SIG-M5 treated with dmso at 0.1 percent for 504 hours (cell line): Measurements from ENCODE around the gene TCF7L2.

ENCODE experiments used
- DNase-seq: peaks from one replicate; lab custom pipeline; 2025; ENCODE audit not compliant: unreplicated experiment; lab: John Stamatoyannopoulos, UW

Gene TCF7L2

GRCh38 chr10:113115556-113115955 lies 165.5 kb downstream of the TCF7L2 start:
- no peak for DNase-seq

- DNase-seq: no peak
These were observed 168.8 kb downstream of the TCF7L2 start for GRCh38 chr10:113118882-113119281.

- no peak for DNase-seq
These were observed 169.8 kb downstream of the TCF7L2 start for GRCh38 chr10:113119801-113120200.

DNA sequence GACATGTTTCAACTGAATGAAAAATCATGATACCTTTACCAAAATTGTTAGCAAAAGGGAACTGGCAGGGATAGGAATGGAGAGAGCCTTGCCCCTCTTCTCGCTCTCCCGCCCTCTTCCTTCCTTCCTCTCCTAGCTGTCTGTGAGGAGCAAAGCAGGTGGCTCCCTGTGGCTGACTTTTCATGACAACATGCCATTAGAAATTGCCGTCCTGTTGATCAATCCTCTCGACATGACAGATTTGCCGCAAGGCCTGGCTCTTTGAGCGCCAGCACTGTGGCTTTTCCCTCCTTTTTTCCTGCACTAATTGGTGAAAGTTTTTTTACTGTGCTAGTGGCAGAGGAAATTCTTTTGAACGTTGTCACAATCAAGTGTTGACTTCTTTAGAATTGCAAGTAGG lies 171.1 kb downstream of the TCF7L2 start:
- no peak for DNase-seq

DNA sequence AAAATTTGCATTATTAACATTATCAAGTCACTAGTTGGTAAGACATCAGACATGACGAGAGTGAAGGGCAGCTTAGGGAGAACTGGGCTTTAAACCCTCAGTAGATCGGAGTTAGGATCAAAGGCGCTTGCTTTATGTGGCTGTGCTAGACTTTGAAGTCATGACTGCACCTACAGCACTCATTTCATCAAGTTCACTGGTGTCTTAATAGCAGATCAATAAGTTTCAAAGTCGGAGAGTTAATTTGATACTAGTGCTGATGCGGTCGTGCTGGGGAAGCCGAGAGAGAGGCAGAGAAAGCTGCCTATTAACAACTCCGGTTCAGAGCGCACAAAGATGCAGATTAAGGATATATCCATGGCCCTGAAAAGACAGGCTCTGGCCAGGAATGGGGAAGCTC lies 172.9 kb downstream of the TCF7L2 start:
- DNase-seq: no peak

- no peak for DNase-seq
These were observed 174.7 kb downstream of the TCF7L2 start for GRCh38 chr10:113124724-113125123.

GRCh38 chr10:113125612-113126011 lies 175.6 kb downstream of the TCF7L2 start:
- no peak for DNase-seq

GRCh38 chr10:113126229-113127201 lies 176.5 kb downstream of the TCF7L2 start:
- DNase-seq: peak; percentile 21

DNA sequence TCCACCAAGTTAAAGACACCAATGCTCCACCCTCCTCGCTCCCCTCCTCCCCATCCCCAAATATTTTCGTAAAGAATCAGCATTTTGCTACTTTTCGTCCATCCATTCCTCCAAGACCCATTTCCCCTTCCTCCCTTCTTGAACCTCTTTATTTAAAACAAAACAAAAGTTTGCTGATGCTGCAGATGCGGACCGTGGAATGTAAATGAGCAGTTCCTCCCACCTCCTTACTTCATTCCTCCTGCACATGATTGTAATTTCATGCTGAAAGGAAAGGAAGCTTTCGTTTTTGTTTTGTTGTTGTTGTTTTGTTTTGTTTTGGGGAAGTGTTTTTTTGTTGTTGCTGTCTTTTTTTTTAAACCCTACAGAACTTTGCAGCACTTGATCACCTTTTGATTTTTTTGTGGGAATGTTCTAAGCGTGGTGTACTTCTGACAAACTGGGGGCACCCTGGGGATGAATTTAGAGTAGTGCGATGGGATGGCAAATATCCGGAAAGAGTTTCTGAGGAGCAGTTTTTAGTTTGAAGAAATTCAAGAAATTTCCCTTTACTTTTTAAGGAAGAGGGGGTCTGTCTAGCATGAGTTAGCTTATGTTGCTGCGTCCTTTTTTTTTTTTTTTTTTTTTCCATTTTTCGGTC lies 177.3 kb downstream of the TCF7L2 start:
- DNase-seq: no peak

- DNase-seq: no peak
These were observed 177.8 kb downstream of the TCF7L2 start for GRCh38 chr10:113127901-113128283.

- no peak for DNase-seq
These were observed 178.5 kb downstream of the TCF7L2 start for GRCh38 chr10:113128450-113129070.

DNA sequence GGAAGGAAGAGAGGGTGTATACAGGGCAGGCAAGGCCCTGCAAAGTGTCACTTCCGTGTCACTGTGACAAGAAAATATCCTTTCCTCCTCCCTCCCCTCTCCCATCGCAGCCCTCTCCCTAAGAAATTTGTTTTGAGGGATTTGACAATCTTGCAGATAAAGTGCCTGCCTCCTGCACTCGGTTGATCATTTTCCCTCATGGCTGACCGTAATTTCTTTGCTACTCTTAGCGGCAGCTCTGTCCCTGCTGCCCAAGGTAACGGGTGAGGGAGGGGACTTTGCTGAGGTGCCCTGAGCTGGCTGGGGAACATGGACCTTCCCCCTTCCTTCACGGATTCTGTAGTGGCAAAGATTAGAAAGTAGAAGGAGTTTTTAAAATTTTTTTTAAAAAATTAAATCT lies 179.1 kb downstream of the TCF7L2 start:
- no peak for DNase-seq

DNA sequence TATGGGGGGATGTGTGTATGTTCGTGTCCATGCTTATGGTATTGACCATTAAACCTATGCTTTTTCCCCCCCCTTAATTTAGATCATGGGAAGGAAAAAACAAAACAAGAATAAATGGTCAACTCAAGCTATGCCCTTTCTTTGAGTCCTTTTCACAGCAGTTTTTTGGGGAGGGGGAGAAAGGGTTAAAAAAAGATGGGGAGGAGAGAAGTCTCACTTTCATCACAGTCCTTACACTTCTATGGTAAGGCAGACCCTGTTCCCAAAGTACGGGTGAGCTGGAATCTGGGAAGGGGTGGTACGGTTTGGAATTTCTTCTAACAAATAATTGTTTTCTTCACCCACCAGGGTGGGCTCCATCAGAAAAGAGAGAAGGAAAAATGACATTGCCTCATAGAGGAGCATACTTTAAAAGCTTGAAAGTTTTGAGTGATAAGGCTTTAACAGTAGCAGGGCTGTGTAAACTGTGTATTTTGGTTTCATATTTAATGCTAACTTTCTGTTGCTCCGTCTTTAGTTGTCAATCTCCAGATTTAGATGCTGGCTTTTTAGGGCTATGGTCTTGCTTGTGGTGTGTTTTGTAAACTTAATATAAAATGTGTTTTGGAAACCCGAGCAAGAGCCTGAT lies 180.1 kb downstream of the TCF7L2 start:
- DNase-seq: no peak

DNA sequence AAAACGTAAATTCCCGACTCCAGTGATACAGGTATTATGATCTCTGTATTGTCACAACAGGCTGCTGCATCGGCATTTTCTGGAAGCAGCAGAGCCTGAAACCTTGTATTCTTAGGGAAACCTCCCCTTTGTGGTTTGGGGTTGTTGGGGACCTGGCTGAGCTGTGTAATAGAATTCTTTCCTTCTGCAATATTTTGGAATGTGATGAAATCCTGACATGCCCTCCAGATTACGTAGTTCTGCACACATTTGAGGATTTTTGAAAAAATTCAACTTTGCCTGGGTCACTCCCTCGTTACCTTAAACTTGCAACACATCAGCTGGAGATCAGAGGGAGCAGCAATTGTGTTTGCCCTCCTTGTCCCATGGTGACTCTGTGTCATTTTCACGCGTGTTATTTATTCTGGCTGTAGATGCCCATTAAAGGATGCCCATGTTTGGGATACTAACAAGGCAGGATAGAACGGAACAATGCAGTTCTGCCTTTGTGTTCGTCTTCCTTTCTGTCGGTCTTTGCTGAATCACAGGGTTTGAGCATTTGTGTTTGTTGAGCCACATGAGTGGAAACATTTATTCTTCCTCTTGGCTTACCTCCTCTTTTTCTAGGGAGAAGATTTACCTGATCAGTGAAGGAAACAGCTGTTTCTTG lies 181.7 kb downstream of the TCF7L2 start:
- DNase-seq: no peak

DNA sequence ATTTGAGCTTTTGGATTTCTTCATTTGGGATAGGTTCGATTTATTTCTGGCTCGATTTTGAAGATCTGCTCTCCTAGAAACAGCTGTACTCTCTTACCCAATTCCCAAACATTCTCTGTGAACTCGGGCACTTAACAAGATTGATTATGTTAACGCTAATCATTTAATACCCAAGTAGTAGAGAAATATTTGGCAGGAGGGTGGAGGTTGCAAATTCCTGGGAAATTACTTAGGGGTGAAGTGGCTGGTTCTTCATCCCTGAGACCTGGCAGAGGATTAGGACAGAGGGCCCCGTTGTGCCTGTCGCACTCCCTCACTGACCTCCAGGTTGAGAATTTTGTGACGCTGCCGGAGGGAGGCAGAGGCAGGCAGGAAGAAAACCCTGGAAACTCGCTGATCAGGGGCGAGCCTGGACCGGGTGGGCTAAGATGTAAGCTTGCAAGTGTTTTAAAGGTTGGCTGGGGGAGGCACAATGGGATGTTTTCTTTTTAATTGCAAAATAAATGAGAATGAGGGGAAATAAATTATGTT lies 182.6 kb downstream of the TCF7L2 start:
- DNase-seq: no peak

- no peak for DNase-seq
These were observed 183.6 kb downstream of the TCF7L2 start for GRCh38 chr10:113133497-113134115.

DNA sequence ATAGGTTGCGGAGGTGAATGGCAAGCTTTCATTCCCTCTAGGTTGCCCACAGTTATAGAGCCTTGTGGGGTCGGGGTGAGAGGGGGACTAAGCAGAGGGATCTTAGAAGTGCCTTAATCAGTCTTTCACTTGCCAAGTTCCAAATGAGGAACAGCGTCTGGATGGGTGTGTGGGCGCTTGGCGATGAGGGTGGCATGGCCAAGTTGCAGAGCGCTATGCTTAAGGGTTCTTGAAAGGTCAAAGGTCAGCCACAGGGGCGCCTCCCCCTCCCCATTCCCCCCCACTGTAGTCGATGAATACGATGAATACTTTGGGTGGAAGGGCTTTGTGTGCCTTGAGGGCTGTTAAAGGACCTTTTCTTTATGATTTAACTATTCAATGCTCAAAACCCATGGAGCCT lies 185.0 kb downstream of the TCF7L2 start:
- DNase-seq: no peak

DNA sequence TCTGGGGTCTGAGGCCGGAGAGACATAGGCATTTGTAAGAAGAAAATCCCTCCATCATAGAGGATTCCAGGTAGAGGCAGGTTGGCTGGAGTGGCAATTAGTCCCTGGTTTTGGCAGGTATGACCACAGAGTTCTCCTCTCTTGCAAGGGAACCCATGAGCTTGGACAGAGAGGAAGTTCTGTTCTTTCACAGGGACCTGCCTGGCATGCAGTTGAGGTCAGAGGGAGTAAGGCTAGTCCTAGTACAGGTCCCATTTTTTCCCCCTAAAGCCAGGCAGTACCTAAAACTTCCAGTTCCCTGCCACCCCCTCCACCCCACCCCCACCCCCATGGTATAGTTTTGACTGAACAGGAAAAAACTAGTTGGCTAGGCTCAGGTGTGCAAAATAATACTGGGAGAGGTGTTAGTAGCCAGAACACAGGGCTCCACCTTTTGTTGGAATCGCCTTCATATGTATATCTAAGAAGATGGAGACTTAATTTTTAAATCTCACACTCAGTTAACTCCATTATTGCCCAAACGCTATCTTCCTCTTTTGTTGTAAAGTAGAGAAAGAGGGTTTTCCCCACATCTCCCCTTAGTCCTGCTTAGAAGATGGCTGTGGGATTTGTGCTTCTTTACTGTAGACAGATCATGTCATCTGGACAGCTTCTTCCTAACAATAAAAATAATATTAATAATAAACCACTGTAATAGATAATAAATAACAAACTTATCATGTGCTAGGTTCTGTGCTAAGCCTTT lies 188.1 kb downstream of the TCF7L2 start:
- DNase-seq: no peak

GRCh38 chr10:113138937-113139585 lies 189.0 kb downstream of the TCF7L2 start:
- no peak for DNase-seq
